Myocyte (in vitro differentiated cells): Measurements from ENCODE around the gene PLEK. TPM values are rescaled to one million over a fixed set of nuclear protein-coding genes. Genes with fewer than 3 reads are reported as not detected.

ENCODE experiments used
- DNase-seq: peaks from one replicate; pipeline ENCODE4 v3.0.0-alpha.2; 2012; ENCODE audit warnings: low read depth
- total RNA-seq: library from RNA; depleted of rRNA; stranded (reverse); fragments of >200 nt; gene quantifications from 2 replicates; pipeline ENCODE4 v1.2.3, GENCODE V29; 2014

Gene PLEK
- total RNA-seq, 1 donor from 2014 or later, result not detected

DNA sequence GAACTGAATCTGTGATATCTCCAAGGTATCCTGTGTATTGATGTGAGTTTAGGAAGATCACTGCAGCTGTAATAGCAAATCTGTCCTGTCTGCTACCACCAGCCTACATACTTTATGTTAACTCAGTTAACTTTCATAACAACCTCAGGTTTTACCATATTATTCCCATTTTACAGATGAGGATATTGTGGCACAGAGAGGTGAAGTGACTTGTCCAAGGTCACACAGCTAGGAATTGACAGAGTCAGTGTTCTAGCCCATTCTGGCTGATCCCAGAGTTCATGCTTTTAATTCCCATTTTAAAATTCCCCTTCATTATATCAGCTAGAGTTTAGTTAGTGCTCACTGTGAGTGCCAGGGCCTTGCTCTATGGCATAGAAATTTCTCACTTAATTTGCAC is 49.4 kb downstream of the PLEK start:
- no peak for DNase-seq

DNA sequence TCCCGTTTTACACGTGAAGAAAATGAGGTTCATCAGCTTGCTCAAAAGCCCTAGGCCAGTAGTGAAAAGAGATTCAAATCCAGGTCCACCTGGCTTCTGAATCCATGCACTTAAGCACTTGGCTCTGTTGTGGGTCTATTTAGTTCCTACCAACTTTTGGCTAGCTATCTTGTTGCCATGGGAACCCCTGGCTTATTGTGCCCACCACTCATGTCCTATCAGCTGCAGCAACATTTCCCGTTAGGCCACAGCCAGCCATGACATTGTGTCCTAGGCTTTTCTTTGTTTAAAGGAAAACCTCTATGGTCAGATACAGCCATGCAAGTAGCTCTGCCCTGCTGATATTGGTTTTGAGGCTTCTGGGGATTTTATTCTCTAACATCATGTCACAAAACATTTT is 49.8 kb downstream of the PLEK start:
- DNase-seq, result no peak

DNA sequence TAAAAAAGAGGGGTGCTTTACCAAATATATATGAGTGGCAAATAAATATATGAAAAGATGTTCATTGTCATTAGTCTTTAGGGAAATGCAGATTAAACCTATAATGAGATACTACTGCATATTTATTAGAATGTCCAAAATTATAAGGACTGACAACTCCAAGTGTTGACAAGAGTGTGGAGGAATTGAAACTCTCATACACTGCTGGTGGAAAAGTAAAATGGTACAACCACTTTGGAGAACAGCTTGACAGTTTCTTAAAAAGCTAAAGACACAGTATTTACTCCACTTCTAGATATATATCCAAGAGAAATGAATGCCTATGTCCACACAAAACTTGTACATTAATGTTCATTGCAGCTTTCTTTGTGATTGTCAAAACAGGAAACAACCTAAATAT is 50.4 kb downstream of the PLEK start:
- DNase-seq, result no peak

DNA sequence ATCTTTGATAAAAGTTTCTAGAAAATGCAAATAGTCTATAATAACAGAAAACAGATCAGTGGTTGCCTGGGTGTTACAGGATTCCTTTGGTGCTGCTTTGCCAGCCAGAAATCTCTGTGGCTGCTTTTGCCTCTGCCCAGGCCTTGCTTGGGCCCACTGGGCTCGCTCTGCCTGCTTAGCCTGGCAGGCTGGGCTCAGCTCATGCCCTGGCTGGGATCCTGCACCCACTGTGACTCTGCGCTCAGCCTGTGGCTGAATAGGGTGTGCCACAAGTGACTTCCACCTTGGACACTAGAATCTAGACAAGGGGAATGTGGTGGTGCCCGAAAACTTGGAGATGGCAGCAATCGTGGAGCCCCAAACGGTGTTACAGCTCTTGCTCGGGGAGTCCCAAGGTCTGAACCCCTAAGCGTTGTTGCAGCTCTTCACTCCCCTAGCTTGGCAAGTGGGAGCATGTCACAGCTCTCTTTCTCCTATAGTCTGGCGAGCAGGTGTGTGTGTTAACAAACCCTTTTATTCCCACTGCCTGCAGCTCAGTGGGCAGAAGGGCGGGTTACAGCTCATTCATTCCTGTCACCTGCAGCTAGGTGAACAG is 51.1 kb downstream of the PLEK start:
- DNase-seq, result no peak

DNA sequence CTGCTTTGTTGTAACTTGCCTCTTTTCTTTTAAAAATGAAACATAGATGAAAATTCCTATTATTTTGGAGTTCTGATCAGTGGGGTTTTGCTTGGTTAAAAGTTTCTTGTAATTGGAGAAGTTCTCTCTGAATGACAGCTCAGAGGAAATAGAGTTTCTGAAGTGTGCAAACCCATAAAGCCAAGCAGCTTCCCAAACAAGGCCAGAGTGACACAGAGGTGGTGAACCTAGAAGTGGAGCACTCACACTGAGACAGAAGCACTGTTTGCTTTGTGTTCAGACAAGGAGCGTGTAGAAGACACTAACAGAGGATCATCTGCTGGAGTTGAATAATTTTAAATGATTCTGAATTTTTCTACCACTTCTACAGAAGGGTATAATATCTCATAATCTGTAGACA is 52.8 kb downstream of the PLEK start:
- DNase-seq, result no peak

DNA sequence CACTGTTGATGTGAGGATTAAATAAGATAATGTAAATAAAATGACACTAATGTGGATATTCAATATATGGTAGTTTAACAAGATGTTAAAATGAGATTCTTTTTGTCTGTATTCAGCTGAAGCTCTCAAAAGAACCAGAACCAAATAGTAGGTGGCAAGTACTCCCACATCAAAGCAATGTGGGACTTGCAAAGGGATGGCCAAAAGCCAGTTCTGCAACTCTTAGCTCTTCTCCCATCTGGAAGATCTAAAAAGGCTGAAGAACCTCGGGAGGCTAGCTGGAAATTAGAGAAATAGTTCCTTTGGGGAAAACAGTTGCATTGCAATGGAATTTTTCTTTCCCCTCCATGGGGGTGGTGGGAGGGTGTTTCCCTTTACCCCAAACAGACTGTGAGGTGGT is 53.3 kb downstream of the PLEK start:
- DNase-seq, result no peak

DNA sequence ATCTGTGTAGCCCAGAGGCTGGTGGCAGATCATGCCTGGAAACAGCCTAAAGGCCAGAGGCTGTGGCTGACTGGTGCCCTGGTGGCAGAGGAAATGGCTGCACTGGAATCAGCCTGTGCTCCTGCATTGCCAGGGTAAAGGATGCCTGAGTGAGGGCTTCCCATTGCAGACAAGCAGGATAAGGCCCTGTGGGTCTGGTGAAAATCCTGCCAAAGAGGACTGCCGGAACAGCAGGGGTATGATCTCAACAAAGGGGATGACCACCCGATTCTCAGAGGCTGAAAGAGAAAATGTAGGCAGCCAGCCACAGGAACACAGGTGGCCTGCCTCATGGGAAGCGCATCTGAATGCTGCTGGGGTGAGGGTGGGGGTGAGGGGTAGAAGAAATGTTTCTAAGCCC is 53.8 kb downstream of the PLEK start:
- no peak for DNase-seq

DNA sequence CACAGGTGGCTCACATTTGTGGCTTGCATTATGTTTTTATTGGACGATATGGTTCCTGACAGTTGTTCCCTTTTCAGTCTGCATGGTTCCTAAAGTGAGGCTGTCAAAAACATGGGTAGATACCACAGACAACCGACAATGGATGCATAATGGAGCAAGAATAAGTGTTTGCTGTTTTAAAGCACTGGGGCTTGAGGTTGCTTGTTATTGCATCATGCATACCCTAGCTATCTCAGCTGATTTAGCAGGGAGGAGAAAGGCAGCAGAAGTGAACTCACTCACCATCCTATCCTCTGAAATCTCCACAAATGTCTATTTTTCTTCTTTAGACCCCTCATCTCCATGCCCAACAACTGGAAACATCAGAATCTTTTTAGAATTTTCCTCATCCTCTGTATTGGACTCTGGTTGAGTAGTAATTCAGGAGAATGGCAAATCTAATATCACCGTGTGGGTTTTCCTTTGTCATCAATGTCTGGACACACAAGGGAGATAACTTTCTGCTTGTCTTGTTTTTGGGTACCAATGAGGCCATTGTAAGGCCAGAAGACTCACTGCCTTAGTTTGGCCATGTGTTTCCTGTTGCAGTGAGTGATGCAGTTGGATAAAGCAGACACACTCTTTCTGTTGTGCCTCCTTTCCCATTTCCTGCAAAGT is 55.3 kb downstream of the PLEK start:
- DNase-seq, result no peak

DNA sequence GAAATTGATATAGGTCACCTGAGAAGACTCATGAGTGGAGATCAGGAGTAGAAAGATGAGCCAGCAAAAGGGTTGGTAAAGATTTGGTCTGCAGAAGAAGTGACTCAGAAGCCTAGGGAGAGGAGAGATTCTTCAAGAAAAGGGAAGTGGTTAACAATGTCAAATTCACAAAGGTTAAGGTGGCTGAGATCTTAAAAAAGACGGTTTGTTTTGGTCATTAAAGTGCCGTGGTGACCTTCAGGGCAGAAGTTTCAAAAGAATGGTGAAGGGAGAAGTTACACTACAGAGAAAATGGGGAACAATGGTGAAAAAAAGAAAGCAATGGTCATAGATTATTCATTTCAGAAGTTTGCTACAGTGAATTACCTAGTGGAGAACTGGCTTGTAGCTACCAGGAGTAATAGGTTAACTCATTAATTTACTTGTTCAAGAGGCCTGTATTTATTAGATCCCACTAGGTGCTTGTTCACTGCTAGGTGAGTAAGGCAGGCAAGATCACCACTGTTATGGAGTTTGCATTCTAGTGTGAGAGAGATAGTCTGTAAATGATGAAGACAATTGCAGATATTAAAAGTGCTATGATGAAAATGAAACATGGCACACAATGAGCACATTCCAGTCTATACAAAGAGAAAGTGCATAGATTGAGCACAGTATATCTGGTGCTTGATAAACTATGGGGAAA is 59.0 kb downstream of the PLEK start:
- DNase-seq, result no peak

DNA sequence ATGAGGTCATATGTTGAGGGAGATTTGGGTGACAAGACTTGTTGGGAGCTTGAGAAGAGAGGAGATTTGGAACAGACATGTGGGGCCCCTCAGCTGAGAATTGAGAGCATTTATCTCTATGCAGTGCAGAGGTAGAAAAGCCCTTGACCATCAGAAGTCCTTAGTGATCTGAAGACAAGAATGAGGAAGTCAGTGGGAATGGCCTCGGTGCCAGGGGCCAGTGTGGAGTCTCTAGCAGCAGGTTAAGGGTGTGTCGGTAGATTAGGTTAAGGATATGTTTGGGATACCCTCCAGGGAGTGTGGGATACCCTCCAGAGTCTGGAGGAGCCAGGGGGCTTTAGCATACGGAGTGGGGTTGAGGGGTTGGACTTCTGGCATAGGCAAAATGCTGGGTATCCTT is 60.4 kb downstream of the PLEK start:
- DNase-seq, result no peak

DNA sequence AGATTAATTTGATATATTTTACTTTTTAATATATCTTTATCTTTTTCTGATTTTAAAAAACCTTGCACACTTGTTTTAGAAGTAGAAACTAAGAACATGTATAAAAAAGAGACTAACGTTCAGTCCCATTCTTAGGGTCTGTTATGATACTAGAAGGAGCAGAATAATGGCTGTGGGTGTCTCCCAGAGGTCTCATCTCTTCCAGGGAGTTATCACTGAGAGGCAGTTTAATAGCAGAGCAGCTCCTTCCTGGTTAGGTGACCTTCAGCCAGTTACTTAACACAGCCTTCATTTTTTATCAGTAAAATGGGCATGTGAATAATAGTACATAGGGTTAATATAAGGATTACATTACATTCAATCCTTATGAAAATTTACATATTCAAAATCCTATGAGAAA is 61.4 kb downstream of the PLEK start:
- DNase-seq, result no peak

DNA sequence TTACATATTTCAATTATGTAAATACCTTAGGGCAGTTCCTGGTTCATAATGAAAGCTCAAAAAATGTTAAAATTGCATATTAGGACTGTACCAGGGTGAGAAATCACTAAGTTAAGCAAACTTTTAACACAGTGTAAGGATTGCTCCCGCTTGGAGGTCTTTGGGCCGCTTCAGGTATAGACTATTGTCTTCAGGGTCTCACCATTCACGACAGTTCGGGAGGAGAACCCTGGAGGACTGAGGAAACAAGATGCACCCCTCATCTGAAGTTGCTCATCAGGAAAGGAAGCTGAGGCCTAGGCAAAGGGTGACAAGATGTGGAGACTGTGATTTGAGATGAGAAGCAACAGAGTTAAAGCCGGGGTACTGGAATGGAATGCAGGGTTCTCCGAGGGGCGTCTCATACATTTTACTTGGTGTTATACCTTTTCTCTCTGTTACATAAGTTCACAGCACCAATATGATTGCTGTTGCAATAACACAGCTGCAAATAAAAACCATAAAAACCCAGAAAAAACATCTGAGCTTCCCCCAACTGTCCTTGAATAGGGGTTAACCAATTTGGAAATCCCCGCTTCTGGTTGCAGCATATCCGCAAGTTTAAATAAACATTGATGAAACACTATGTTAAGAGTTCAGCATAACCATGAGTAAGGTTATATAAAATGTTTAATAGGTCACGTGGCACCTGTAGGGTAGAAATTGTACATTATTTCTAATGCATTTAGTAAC is 61.9 kb downstream of the PLEK start:
- no peak for DNase-seq

DNA sequence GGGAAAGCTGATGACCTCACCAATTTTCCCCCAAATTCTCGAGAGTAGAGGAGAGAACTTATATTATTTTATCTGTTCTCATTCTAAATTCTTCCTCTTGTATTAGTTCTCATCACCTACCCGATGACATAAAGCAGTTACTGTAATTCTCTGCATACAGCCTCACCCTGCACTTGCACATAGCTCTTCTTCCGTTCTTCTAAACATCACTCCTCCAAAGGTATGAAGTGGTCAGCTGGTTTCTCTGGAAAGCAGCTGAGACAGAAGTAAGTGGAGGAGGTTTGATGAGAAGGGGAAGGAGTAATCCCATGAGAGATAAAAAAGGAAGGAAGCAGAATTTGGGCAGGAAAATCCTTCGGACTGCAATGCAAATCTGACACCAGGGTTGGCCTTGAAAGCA is 63.0 kb downstream of the PLEK start:
- no peak for DNase-seq

DNA sequence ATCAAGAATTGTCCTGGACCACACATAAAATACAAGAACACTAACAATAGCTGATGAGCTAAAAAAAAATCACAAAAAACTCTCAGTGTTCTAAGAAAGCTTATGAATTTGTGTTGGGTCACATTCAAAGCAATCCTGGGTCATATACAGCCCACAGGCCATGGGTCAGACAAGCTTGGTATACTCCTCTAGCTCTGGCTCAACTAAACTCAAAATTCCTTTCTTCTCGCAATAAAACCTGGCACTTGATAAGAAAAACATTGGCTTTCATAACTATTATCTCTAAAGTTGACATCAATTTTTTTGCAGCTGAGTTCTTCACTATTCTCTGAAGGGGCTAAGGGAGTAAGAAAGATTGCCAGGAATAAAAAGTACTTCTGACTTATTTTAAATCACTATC is 63.7 kb downstream of the PLEK start:
- no peak for DNase-seq

DNA sequence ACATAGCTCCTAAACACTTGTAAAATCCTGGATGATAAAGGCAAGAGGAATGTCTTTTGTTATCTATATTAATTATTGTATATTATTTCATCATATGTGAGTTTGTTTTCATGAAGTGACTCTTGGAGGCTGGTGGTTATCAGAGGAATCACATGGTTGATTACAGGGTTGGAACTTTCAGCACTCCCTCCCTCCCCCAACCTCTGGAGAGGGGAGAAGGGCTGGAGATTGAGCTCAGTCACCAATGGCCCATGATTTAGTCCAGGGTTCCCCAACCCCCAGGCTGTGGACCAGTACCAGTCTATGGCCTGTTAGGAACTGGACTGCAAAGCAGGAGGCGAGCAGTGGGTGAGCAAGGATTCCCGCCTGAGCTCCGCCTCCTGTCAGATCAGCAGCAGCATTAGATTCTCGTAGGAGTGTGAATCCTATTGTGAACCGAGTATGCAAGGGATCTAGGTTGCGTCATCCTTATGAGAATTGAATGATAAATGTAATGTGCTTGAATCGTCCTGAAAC is 64.3 kb downstream of the PLEK start:
- no peak for DNase-seq

DNA sequence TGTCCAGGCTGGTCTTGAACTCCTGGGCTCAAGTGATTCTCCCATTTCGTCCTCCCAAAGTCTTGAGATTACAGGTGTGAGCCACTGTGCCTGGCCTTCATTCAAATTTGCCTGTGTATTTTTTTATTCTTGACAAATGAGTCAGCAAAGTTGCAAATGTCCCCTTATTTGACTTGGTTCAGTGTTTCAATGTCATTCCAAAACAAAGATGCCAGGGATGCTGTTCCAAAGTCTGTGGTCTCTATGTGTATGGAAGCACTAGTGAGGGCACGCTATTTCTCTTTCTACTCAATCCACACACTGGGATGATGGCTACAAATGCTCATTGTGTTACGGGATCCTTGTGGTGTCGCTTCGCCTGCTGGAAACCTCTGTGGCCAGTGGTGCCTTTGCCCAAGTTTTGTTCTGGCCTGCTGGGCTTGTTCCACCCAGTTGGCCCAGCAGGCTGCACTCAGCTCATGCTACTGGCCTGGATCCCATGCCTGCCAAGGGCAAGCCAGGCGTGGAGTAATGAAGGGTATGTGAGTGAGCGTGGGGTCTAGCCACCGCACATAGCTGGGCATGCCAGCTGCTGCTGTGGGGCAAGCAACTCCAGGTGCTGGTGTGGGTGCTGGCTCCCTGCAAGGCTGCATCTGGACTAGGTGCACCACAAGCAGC is 66.4 kb downstream of the PLEK start:
- peak; percentile 8 for DNase-seq

DNA sequence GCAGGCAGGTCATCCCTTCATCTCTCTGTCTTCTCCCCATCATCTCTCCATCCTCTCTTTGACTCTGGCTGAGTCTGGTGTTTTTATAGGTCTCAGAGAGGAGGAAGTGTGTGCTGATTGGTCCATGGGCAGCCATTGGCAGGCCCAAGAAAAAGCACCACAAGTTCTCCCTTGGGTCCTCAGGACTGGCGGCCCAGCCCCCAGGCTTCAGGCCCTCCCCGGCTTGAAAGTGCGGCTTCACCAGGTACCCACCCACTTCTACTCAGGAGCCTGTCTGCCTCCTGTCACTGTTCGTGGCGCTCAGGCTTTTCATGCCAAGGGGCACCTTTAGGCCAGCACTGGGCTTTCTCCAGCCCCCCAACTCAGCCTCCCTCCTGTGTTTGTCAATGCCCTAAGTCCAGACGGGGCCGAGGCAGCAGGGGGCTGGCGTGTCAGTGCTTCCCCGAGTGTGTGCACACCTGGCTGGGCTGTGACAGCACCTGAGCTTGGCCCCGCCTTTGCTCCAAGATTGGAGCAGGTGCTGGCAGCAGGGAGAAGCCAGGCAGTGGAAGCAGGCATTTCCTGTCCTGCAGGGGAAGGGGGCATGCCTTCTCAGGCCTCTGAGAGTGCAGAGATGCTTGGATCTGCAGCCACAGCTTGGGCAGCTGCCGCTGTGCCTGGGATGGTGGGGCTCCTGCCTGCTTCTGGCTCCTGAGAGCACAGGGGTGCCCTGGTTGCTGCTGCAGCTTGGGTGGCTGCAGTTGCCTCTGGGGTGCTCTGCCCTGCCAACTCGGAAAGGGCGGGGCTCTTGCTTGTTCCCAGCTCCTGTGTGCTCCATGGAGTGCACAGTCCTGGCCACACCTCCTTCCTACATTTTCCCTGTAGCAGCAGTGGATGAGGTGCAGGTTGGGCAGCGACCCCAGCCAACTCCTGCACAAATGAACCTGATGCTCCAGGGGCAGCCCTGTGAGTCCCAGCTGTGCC is 67.9 kb downstream of the PLEK start:
- DNase-seq, result no peak

DNA sequence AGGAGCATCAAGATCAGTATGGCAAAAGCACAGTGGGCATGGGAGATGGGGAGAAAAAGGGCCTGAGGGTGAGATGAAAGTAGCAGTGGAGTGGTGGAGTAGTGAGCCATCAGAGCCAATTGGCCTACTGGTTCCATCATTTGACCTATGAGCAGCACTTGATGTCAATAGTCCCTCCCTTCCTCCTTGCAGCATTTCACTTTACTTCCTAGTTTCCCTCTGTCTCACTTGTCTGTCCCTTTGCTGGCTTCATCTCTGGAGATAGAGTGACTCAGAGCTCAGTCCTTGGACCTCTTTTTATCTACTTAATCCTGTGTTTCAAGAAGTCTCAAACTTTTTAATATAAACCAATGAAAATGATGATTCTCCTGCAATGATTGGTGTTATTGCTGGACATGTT is 69.9 kb downstream of the PLEK start:
- DNase-seq, result no peak

DNA sequence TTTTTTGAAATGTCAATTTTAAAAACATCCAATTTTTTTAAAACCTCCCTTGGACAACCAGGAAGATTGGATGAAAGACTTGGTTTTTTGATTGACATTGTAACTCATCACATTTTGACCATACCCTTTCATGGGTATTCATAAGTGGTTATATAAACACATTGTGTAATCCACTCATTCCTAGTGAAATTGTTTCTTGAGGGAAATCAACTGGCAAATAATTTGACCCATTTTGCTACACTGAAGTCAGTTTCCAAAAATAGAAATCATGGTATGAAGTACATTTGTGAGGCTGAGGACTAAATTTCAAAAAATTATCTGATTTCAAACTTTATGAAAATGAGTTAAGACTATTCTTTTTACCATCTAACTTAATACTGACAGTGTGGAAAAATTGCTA is 70.5 kb downstream of the PLEK start:
- peak; percentile 17 for DNase-seq

DNA sequence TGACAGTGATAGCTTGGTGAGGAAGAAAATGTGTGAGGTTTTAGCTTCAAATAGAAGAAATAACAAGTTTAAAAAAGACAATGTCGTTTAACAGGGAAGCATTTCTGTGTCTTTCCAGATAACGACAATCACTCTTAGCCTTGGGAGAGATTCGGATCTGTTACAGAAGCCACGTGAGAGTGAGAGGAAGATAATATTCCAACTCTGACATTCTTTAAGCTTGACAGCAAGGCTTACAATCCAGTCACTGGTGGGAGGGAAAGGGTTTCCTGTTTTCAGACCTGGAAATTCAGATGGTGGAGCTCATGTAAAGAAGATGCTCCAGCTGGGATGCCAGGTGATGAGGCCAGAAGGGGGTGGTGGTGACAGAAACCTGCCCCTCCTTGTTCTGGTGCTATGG is 71.2 kb downstream of the PLEK start:
- peak; percentile 9 for DNase-seq
